HG02642 (cell line): ENCODE results near the gene OGFOD3.
A peak's percentile ranks its signal among the peaks of the same experiment; 100 is the strongest.
"Not testable (repeated sequence)": the region's sequence is repeated elsewhere in the genome, so short reads cannot be mapped to it uniquely, and the experiment has no call there.

Experiments
- ATAC-seq: cut with Tn5 transposase; IDR thresholded peaks from one replicate; pipeline ENCODE4 v1.9.1; 2021; ENCODE audit warnings: mild to moderate bottlenecking; ENCODE audit not compliant: unreplicated experiment, poor library complexity

OGFOD3 gene, protein sequence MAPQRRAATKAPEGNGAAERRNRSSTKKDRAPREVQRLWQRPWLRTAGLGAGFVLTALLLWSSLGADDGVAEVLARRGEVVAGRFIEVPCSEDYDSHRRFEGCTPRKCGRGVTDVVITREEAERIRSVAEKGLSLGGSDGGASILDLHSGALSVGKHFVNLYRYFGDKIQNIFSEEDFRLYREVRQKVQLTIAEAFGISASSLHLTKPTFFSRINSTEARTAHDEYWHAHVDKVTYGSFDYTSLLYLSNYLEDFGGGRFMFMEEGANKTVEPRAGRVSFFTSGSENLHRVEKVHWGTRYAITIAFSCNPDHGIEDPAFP

DNA sequence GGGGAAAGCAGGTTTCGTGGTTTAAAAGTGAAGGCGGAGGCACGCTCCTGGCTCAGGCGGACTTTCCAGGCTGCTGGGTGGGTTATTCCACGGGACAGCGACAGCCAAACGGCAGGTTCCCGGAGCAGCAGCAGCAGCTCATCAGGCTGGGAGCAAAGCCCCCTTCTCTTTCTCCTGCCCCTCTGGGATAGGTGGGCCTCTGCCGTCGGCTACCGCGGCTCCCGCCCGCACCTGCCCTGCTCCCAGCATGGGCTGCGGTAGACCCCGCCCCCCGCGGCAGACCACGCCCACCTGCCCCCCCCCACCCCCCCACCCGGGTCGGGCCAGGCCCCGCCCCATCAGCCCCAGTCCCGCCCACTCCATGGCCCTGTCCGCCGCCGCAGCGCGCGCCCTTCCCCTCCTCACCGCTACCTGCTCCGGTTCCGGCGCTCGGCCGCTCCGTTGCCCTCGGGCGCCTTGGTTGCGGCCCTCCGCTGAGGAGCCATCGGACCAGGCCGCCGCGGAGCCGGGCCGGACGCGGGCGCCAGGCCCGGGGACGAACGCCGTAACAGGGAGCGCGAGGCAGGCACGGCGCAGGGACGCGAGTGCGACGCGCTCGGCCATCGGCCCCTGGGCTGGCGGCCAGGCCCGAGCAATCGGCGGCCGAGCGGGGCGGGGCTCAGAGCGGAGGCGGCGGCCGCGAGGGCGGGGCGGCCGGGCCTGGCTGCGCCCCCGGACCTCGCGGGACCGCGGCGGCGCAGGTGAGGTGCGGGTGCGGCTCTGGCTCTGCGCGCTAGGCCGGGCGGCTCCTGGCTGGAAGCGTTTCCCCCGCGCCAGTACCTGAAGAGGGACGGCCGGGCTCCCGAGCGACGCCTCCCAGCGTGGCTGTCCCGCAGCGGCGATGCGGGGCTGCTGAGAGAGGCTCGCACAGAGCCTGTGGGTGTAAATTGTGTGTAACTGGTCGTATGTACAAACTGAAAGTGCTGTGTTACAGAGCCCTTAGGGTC, at the start of gene OGFOD3, which contains the start of gene HEXD:
TSS of gene OGFOD3 (minus strand) at position 586 of the 986 bp plus-strand sequence. CDS start at position 485, 101 bp downstream.
TSS of gene HEXD (plus strand) at position 347 of the 986 bp plus-strand sequence. CDS start 1,453 bp downstream, outside the sequence.
- ATAC-seq: peak; percentile 93

DNA sequence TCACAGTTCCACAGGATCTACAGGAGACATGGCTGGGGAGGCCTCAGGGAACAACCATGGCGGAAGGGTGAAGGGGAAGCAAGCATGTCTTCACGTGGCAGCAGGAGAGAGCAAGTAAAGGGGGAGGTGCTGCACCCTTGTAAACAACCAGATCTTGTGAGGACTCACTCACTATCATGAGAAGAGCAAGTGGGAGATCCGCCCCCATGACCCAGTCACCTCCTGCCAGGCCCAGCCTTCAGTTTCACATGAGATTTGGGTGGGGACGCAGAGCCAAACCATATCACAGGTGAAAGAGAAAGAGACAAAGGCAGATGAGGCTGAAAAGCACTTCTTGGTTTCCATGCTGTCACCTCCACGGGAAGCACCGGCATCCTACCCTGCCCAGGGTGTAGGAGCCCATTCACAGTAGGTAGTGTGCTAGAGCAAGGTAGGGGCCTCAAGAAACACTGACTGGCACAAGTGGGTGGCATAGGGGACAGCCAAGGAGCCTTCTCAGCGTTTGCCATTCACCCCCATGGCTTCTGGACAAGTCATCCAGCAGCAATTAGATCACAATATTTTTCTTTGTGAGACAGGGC, 46.7 kb upstream of the OGFOD3 start:
- ATAC-seq: no peak

DNA sequence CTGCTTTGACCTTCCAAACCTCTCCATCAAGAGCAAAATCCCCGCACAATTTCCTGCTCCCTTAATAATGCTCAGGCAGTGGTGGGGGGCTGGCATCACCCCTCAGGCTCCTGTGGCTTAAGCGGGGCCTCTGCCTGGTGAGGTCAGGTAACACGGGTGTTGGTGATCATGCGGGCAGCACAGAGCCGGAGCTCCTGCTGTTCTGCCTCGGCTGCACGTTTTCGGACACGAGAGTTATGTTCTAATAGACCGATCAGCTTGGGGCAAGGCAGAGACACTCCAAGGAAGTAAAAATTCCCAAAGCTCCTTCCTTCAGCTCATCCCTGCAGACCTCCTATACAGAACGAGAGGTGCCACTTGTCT, 46.2 kb upstream of the OGFOD3 start:
- ATAC-seq: no peak

DNA sequence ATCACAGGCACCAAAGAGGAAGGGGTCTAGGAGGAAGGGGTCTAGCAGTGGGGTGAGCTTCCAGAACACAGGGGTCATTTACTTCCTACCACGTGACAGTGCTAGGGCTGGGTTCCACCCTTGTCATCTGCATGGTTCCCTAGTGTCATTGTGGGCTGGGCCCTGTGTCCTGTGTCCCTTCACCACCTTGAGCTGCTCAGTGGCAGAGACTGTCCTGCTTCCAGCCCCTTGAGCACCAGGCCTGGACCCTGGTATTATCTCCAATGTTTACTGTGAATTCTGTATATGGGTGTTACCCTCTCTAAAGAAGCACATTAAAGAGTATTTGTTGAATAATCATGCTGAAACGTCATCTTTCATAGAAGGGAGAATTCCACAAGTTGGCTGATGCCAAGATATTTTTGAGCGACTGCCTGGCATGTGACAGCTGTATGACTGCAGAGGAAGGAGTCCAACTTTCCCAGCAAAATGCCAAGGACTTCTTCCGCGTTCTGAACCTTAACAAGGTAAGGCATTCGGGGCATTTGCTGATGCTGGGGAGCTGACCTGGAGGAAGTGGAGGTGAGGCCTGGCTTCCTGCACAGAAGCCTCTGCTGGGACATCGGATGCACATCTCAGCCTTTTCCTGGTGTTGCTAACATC, 45.7 kb upstream of the OGFOD3 start:
- ATAC-seq: no peak

DNA sequence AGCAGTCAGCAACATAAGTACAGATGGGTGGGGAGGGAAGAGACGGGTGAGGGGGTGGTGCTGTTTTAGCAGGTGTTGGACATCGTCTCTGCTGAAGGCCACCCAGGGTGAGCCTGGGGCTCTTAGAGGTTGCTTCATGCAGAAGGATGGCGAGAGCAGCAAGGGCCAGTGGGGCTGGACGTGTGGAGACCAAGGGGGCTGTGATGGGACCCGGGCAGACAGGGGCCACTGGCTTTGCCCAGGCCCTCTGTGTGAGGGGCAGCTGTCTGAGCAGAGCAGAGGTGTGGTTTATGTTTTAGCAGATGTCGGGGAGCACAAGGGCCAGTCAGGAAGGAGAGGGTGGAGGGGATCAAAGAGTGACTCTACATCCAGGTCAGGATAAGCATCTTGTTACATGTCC, 45.0 kb upstream of the OGFOD3 start:
- ATAC-seq: no peak

DNA sequence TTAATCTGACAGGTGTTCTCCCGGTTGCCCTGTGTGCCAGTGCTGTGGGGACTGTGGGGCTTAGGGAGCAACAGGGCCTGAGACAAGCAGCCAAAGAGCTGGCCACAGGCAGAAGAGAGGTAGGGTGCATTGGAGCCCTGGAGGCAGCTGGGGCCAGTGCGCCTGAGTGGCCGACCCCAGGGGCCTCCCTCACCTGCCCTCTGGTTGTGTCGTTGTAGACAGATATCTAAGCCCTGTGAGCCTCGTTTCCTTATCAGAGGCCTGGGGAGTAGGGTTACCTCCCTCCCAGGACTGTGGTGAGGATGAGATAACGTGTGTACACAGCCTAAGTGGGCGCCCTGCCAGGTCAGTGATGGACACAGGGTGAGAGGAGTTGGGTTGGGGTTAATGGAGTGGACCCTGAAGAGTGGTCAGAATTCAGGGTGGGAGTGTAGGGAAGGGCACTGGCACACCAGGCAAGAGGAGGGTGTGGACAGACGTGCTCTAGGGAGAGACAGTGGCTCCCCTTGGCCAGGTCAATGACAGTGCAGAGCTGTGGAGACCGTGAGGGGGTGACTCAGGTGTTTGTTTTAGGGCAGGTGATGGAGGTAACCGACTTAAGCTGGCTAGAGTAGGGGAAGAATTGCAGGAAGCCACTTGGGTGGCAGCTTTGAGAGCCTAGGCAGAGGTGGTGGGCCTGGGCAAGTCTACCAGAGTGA, 43.6 kb upstream of the OGFOD3 start:
- ATAC-seq: no peak

DNA sequence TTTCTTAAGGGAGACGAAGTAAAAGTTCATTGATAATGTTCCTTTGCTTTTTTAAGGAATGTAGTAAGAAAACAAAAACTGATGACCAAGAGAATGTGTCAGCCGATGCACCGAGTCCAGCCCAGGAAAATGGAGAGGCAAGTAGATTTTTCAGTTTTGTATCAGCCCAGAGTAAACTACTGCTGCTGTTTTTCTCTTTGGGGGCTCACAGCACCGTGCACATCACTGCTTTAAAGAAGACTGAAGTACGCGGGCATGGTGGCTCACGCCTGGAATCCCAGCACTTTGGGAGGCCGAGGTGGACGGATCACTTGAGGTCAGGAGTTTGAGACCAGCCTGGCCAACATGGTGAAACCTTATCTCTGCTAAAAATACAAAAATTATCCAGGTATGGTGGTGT, 41.5 kb upstream of the OGFOD3 start:
- not testable (repeated sequence) for ATAC-seq

DNA sequence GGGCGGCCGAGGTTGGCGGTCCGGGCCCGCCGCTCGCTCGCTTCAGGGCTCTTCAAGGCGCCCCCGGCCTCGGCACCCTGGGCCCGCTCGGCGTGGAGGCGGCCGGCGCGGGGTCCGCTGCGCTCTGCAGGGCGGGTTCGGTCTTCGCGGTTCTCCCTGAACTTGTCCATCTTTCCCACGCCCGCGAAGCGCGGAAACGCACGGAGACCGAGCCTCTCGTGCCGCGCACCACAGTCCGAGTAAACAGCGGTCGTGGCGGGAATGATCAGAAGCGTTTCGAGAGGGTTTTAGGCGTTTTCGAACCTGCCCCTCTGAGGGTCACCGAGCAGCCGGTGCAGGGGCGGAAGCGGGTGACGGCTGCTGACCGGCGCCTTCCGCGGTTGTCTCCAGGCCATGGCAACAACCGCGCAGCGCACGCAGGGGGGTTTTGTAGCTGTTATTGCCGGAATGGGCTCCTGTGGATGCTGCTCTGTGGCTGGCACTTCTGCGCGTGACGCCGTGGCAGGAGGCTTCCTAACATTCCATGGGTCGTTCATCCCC, 40.6 kb upstream of the OGFOD3 start:
- ATAC-seq: peak; percentile 1

DNA sequence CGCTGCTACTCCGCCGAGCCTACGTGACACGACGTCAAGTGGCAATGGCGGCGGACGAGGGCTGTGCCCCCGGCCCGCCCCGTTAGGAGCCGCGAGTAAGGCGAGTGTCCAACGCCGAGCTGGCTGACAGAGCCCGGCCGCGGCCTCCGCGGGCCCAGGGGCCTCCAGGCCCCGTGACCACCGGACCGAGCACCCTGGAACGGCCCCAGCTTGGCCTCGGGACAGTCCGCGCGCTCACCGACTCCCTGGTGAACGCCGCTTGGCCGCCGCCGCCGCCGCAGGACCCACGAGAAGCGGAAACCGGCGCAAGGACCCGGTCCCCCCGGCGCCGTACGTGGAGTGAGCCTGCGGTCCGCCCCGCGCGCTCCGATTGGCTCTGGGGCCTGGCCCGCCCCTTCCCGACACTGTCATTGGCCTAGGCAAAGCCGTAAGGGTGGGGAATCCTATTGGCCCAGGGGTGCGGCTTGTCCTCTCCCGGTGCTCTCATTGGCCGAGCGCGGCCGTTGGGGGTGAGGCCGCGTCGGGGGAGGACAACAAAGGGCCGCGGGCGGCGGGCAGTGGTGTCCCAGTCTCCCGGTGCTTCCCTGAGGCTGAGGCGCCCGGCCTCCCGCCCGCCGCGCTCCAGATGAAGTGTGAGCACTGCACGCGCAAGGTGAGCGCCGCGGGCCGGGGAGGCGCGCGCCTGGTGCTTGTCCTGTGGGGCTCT, 39.9 kb upstream of the OGFOD3 start, which contains the start of gene NARF:
TSS of gene NARF (plus strand) at position 563 of the 706 bp plus-strand sequence. CDS start at position 626, 63 bp downstream.
- peak; percentile 93 for ATAC-seq

DNA sequence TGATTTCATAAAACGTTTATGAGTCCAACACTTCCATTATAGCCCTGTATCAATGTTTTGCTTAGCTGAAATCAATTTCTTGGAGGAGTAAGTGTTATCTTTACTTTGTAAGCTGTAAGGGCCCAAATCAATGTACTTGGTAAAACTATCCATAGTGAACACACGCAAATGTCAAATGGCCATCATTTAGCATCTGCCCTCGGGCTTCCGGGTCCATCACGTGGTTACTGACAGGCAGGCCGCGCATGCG, 39.5 kb upstream of the OGFOD3 start:
- ATAC-seq: no peak

DNA sequence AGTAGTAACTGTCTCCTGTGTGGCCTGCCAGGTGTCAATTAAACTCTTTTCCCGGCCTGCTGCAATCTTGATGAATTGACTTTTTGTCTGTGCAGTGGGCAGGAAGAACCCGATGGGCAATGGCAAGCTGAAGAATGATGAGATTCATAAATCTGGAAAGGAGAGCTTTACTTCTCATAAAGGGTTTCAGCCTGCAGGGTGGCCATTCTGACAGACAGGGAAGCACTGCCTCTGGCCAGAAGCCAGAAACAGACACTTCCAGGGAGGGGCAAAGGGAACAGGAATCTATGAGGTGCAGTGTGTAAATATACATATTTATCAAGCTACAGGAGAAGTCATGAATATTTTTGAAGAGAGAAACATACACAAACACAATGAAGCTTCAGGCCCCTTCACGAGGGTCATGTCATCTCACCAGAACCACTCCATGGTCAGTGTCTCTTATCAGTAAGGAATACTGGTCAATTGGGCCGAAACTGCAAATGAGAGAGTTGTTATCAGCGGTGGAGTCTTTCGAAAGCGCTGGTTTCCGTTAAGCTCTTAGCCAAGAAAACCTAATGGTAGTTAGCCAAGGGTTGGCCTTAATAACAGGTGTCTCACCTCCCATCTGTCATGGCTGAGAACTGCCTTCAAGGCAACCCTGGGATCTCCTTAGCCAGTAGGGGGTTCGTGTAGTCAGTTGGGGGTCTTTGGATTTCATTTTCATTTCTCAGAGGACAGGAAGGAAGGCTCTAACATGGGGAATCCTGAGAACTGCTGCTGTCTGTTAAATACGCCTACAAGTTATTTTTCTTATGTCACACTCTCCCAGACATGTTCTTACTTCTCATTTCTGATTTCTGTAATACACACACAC, 38.9 kb upstream of the OGFOD3 start:
- ATAC-seq: no peak

DNA sequence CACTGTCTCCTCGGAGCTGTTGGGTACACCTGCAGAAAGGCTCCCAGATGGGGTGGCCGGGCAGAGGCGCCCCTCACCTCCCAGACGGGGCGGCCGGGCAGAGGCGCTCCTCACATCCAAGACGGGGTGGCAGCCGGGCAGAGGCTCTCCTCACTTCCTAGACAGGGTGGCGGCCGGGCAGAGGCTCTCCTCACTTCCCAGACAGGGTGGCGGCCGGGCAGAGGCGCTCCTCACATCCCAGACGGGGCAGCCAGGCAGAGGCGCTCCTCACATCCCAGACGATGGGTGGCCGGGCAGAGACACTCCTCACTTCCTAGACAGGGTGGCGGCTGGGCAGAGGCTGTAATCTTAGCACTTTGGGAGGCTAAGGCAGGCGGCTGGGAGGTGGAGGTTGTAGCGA, 35.3 kb upstream of the OGFOD3 start:
- ATAC-seq: not testable (repeated sequence)

DNA sequence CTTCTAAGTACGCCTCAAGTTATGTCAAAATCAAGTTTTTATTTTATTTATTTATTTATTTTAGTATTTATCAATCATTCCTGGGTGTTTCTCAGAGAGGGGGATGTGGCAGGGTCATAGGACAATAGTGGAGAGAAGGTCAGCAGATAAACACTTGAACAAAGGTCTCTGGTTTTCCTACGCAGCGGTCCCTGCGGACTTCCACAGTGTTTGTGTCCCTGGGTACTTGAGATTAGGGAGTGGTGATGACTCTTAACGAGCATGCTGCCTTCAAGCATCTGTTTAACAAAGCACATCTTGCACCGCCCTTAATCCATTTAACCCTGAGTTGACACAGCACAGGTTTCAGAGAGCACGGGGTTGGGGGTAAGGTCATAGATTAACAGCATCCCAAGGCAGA, 34.8 kb upstream of the OGFOD3 start:
- ATAC-seq: not testable (repeated sequence)

DNA sequence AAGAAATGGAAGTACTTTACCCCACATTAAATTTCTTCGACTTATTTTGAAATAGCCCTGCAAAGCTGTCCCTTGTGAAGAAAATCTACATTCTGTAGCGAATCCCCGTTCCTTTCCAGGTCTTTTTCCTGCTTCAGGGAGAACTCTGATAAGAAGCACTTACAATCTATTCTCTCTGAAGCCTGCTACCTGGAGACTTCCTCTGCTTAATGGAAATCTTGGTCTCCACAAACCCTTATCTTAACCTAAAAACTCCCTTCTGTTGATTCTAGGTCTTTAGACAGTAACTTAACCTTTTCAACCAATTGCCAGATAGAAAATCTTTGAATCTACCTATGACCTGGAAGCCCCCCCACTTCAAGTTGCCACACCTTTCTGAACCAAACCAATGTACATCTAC, 33.8 kb upstream of the OGFOD3 start:
- no peak for ATAC-seq

DNA sequence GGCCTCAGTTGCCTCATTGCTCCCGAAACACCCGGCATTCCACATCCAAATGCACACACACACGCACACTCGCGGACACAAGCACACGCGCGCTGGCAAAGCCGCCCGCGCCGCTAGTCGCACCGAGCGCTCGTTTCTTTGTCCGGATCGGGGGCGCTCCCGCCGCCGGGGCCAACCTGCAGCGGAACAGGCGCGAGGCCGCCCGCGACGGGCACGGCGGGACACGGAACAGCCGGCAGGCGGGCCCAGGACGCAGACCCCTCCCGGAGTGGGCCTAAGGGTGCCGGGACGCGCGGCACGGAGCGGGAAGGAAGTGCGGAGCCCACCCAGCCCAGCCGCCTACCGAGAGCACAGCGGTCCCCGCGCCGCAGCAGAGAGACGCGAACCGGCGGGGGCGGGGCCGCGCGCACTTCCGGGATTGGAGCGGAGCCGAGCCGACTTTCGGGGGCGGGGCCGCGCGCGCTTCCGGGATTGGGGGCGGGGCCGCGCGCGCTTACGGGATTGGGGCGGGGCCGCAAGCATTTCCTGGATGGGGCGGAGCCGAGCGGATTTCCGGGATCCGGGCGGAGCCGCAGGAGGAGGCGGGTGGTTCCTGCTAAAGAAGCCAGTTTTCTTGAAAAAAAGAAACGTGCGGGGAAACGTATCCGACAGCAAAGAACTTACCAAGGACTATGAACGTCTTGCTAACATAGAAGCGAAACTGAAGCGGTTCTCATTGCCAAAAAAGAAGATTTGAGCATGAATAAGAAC, 32.1 kb upstream of the OGFOD3 start, which contains the start of gene CYBC1:
TSS of gene CYBC1 (minus strand) at position 396 of the 750 bp plus-strand sequence. CDS start 1,498 bp downstream, outside the sequence.
- ATAC-seq: peak; percentile 75

DNA sequence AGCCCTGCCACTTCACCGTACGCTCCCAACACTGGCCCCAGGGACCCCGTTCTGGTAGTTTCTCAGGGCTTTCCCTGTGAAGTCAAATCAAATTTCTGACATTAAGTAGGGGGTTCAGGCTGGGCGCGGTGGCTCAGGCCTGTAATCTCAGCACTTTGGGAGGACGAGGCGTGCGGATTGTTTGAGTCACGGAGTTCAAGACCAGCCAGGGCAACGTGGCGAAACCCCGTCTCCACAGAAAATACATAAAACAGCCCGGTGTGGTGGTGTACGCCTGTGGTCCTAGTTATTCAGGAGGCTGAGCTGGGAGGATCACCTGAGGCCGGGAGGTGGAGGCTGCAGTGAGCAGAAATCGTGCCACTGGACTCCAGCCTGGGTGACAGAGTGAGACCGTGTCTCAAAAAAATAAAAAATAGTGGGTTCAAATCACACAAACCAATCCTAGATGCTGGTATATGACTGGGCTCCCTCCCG, 31.5 kb upstream of the OGFOD3 start:
- peak; percentile 1 for ATAC-seq
